AG10803 (cell line): ENCODE measurements around the gene ZNF576.
A peak's percentile ranks its signal among the peaks of the same experiment; 100 is the strongest.

Source experiments
- DNase-seq: peaks from one replicate; pipeline ENCODE4 v3.0.0; 2010; ENCODE audit warnings: low read depth
- H3K4me3 ChIP-seq: 2 replicates; pipeline ENCODE4 v1.5.1; 2011; ENCODE audit warnings: mild to moderate bottlenecking, low read length, control low read depth
- CTCF ChIP-seq: conservative IDR thresholded peaks from 2 replicates; pipeline ENCODE4 v1.5.1; 2011; ENCODE audit warnings: mild to moderate bottlenecking, low read length, control low read depth, inconsistent platforms

ZNF576 gene

GRCh38 chr19:43589277-43589676 lies 7.1 kb upstream of the ZNF576 start:
- no peak for TF ChIP-seq CTCF
- no peak for DNase-seq
- no peak overlapping the region for H3K4me3 ChIP-seq

- no peak for DNase-seq
- no peak overlapping the region for H3K4me3 ChIP-seq
- no peak for TF ChIP-seq CTCF
Observed at GRCh38 chr19:43589678-43590077, 6.7 kb upstream of the ZNF576 start.

GRCh38 chr19:43591904-43592772 lies 4.3 kb upstream of the ZNF576 start:
- no peak for DNase-seq
- TF ChIP-seq CTCF: no peak
- no peak overlapping the region for H3K4me3 ChIP-seq

- TF ChIP-seq CTCF: no peak
- no peak overlapping the region for H3K4me3 ChIP-seq
- no peak for DNase-seq
Observed at GRCh38 chr19:43592800-43593350, 3.5 kb upstream of the ZNF576 start.

GRCh38 chr19:43594081-43594697 lies 2.2 kb upstream of the ZNF576 start:
- no peak for DNase-seq
- H3K4me3 ChIP-seq: peak overlapping the region; percentile 80
- no peak for TF ChIP-seq CTCF

GRCh38 chr19:43594710-43595604 lies 1.4 kb upstream of the ZNF576 start:
- peak; percentile 51 for DNase-seq
- H3K4me3 ChIP-seq: peak overlapping the region; percentile 80
- TF ChIP-seq CTCF: peak; percentile 79
